GM20431 (cell line): Measurements from ENCODE around the gene LENEP.

Source experiments
- in situ Hi-C: fragments of 300-500 bp; cut with MseI, MboI; formaldehyde crosslinking; loops from one replicate; pipeline ENCODE4 v1.15.0; 2020; ENCODE audit warnings: low sequenced_read_pairs; ENCODE audit not compliant: unreplicated experiment

LENEP gene

GRCh38 chr1:154959426-154959780 is 34.0 kb upstream of the LENEP start:
- in situ Hi-C loops: no loop called here

GRCh38 chr1:154960446-154961136 is 32.8 kb upstream of the LENEP start:
- in situ Hi-C loops: no loop called here

GRCh38 chr1:154961207-154962155 is 31.9 kb upstream of the LENEP start, which contains the start of gene PYGO2:
PYGO2 (minus strand) TSS chr1:154961782; CDS start chr1:154961576, 206 bp downstream.
- in situ Hi-C loops: no loop called here

GRCh38 chr1:154962156-154962749 is 31.1 kb upstream of the LENEP start:
- in situ Hi-C loops: no loop called here

GRCh38 chr1:154962795-154963330 is 30.5 kb upstream of the LENEP start:
- in situ Hi-C loops: no loop called here

- in situ Hi-C loops: no loop called here
Observed at GRCh38 chr1:154963643-154964042, 29.7 kb upstream of the LENEP start.

- in situ Hi-C loops: no loop called here
Observed at GRCh38 chr1:154964359-154964758, 29.0 kb upstream of the LENEP start.

GRCh38 chr1:154966111-154966510 is 27.3 kb upstream of the LENEP start:
- in situ Hi-C loops: no loop called here

- in situ Hi-C loops: no loop called here
Observed at GRCh38 chr1:154967331-154967950, 25.9 kb upstream of the LENEP start.

GRCh38 chr1:154968731-154969130 is 24.7 kb upstream of the LENEP start:
- in situ Hi-C loops: no loop called here

- in situ Hi-C loops: no loop called here
Observed at GRCh38 chr1:154969246-154969645, 24.1 kb upstream of the LENEP start.

GRCh38 chr1:154969860-154970452 is 23.4 kb upstream of the LENEP start:
- in situ Hi-C loops: no loop called here

GRCh38 chr1:154970631-154971340 is 22.6 kb upstream of the LENEP start, which contains the start of gene SHC1:
SHC1 (minus strand) TSS chr1:154970747; CDS start chr1:154970526, 221 bp downstream.
- in situ Hi-C loops: no loop called here

- in situ Hi-C loops: no loop called here
Observed at GRCh38 chr1:154971341-154971998, 21.9 kb upstream of the LENEP start.

GRCh38 chr1:154972213-154972516 is 21.2 kb upstream of the LENEP start:
- in situ Hi-C loops: no loop called here

- in situ Hi-C loops: no loop called here
Observed at GRCh38 chr1:154972517-154973343, 20.7 kb upstream of the LENEP start.

GRCh38 chr1:154973344-154974101 is 19.9 kb upstream of the LENEP start:
- in situ Hi-C loops: no loop called here
